Stimulated activated CD8-positive, alpha-beta memory T cell treated with anti-CD3 and anti-CD28 coated beads, Interleukin-15, amount 100 ng/mL, for 4 hours (primary cell): ENCODE measurements around the gene PJA1.

Experiments
- DNase-seq, 2 donors: peaks; one replicate each; pipeline ENCODE4 v3.0.0-alpha.2; 2020; ENCODE audit warnings: low read depth in 2 of 2

The PJA1 gene

DNA sequence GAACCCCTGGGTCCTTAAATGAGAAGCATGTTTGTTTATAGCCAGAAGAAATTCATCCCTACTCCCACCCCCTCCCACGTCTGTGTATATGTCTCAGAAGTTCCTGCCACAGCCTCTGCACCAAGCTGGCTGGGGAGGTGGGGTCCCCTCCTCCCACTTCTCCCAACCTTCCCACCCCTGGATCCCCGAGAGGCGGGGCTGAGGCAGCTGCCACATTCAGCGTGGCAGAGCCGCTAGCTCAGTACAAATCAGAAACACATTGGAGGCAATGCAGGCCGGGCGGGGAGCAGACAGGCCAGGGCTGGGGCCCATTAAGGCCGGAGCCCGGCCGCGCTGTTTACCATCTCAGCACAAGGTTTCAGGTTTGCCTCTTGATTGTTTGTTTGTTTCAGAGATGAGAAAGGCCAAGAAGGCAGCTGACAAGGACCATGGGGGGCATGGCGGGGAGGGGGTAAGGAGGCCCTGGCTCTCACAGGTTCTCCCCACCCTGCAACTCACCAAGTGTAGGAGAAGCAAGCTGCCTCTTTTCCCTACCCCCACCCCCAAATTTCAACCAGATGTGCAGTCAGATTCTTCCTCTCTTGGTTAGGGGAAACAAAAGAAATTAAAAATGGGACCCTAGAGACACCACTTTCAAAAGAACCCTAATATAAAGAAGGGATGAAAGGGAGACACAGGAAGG lies 22.3 kb downstream of the PJA1 start:
- no peak for DNase-seq

DNA sequence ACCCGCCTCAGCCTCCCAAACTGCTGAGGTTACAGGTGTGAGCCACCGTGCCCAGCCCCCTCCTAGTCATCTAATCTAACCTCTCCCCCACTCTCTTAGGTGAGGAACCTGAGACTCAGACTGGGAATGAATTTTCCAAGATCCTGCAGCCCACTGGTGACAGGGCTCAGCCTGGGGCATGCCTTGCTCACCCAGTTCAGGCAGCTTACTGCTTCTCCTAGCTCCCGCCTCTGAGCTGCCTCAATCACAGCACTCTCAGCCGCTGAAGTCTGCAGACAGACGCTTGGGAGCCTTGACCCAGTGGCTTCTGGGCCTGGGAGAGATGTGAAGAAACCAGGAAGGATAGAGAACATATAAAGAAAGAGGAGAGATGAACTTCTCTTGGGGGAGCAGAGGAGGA lies 24.4 kb downstream of the PJA1 start:
- no peak for DNase-seq

DNA sequence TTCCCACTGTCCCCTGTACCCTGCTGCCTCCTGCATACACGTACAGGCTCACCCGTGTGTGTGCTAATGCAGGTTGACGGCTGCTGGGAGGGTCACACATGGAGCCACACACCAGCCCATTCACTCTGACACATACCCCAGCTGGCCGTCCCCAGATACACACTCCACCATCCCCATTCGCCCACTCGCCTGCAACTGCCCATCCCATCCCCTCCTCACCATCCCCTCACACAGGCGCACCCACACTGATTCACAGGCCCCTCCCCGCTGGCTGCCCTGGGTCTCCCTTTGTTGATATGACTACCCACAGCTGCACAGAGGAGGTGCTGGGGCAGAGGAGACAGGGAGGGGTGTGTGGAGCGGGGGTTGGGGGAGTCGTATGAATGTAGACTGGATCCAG lies 25.7 kb downstream of the PJA1 start:
- no peak for DNase-seq

DNA sequence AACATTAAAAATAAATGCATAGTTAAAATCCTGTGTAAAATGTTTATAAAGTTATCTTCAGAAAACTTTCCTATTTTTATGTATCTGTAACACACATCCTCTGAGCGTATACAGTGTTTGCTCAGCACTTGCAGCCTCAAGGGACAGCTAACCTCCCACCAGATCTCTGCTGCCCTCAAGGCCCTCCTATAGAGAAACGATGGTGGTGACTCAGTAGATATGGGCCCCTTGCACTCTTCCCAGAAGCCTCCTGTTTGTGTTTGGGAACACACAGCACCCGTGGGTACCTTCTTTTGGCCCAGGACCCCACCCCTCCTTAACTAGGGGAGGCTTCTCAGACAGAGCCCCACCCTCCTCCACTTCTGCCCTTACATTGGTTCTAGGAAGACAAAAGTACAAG lies 26.7 kb downstream of the PJA1 start:
- DNase-seq = no peak

DNA sequence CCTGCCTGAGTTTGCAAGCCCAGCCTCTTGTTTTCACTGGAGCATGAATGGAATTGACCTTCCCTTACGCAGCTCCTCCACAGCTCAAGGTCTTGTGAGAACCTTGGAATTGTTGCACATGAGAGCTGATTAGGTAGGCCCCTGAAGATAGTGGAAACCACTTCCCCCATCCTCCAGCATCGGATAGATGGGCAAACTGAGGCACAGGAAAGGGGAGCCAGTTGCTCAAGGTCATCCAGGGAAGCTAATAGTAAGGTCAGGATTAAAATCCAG lies 27.2 kb downstream of the PJA1 start:
- DNase-seq = no peak

DNA sequence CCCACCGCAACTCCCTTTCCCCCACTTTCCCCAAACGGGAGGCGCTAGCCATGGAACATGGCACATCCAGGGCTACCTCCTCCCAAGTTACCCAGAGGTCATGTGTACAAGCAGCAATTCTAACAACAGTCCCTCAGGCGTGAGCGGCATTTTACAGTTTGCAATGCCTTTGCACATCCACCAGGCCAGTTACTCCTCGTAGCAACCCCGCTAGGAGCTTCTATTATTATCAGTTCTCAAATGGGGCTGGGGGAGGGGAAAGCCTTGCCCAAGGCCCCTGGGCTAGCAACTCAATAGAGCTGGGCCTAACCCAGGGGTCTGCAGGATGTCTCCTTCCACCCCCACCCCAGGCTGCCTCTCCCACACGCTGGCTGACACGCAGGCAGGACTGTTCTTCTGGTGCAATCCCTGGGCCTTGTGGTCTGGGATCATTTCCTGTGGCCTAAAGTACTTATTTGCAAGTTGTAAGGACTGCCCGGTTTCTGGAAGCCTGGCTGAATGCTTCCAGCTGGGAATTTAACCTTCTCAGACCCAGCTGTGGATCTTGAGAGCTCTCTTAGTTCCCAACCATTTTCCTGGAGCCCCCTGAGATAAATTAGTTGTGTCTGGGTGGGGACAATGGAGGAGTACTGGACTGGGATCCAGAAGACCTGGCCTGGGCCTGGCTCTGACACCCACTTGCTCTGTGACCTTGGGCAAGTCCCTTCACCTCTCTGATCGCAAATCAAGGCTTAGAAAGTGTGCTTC lies 27.7 kb downstream of the PJA1 start:
- no peak for DNase-seq

DNA sequence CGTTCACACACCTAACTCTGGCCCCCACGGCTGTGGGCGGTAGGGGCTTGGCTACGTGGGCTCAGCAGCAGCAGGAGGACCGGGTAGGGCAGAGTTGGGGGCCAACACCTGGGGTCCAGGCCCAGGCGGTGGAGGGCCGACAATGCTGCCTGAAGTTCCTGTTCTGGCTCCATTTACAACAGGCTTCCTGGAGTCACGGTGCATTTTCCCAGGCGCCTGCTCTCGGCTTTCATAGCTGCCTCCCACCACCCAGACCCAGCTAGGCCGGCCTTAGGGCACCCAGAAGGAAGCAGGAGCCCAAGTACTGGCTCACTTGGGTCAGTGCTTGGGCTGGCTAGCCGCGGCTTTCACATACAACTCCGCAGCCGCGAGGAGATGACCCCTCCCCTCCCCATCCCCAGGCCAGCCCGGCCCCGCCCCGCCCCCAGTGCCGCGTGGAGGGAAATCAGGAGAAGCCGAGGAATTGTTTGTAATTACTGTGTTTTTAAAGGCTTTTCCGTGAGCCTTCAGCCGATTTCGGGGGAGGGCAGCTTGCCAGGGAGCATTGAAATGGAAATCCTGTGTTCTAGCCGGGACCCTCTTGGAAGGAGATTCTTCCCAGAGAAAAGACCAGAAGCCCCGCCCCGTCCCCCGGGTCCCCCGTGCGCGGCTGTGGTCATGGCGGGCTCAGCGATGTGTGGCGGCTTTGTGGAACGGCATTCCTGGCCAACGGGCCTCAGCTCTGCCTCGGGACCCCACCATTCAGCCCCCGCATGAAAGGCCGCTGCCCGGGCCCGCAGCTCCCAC lies 28.5 kb downstream of the PJA1 start:
- no peak for DNase-seq

DNA sequence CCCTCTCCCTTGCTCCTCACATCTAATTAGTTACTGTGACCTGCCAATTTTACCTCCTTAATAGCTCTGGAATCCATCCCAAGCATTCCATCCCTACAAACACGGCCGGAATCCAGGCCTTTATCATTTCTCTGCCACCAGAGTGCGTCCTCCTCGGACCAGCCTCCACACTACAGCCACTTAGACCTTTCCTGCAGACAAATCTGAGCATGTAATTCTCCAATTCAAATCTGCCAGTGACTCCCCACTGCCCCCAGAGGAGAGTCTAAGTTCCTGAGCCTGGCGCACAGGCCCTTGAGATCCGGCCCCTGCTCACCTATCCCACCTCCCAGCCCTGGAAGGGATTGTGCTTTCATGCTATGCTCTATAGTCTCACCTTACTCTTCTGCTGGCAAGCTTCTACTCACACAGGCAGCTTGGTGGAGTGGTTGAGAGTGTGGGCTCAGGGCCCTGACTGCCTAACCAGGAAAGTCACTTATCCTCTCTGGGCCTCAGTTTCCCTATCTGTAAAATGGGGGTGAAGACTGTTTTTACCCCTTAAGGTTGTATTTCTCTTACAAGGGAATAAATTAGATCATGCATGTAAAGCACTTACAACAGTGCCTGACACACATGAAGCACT lies 31.2 kb downstream of the PJA1 start:
- no peak for DNase-seq

DNA sequence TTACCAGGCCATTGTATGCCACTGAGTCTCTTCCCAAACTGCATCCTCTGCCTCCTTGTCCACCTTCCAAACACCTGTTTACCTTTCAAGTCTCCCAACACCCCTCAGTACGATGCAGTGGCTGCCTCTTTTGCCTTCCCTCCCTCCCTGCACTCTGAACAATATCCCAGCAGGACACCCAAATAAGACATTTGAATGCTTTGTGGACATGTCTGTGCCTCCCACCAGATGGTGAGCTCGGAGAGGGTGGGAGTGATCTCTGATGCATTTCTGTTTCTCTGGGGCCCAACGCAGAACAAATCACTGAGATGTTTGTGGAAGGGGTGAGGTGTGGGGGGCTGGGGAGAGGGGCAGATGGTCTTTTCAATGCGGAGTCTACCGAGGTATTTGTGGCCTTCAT lies 33.4 kb downstream of the PJA1 start:
- no peak for DNase-seq

DNA sequence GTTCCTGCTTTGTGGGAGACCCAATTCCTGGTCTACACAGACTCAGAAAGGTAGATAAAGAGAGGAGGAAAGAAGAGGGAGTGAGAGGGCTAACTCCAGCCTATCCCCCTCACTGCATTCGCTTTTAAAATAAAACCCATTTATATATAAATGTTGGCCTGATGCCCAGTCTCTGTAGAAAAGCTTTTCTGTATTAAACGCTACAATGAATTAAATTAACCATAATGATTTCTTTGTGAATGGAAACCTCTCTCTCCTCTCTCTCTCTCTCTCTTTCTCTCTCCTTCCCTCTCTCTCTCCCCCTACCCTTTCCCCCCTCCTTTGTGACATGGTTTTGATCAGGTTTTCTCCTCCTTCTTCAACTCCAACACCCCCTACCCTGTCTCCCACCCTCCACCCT lies 34.8 kb downstream of the PJA1 start:
- DNase-seq = no peak

DNA sequence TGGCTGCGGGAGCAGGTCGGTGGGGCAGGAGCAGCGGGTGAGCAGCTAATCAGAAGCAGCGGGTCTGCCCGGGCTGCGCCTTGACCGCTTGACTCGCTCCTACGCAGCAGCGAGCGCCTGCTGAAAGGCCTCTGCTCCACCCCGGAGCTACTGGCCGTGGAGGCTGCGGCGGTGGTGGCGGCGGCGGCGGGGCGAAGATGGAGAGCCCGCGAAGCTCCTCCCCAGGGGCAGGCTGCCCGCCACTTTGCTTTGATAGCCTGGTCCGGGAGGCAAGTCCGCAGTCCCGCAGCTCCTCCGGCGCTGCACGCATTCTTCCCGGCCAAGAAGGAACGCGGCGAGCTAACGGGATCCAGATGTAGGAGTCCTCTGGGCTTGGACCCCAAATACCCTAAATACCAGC lies 36.7 kb downstream of the PJA1 start:
- DNase-seq = no peak

DNA sequence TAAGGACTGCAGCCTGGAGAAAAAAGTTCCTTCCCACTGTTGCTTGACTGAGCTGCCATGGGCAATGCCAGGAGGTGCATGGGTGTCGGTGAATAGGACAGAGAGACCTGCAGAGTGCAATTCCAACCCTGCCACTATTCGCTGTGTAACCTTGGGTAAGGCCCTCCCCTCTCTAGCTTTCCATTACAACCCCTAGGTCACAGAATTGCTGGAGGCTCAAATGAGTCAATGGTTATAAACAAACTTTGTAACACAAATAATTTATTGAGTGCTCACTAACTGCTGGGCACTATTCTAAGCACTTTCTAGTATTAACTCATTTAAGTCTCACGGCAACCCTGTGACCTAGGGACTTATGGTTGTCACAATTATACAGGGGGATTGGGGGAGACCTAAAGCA lies 37.8 kb downstream of the PJA1 start:
- DNase-seq = no peak

DNA sequence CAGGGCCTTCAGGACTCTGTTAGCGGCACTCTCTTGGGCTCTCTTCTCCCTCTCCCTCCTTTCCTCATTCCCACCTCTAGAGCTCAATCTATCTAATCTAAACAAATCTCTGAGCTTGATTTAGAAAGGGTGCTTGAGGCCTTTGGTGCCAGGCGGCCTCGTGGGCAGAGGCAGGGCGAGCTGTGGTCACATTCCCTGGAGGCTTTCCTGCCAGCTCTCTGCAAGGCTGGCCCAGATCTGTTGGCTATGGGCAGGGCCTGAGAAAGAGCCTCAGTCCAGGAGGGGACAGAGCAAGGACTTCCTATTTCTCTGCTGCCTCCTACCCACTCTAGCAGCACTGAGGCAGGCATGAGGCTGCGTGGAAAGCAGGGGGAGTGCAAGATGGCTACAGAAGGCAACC lies 38.6 kb downstream of the PJA1 start:
- no peak for DNase-seq

DNA sequence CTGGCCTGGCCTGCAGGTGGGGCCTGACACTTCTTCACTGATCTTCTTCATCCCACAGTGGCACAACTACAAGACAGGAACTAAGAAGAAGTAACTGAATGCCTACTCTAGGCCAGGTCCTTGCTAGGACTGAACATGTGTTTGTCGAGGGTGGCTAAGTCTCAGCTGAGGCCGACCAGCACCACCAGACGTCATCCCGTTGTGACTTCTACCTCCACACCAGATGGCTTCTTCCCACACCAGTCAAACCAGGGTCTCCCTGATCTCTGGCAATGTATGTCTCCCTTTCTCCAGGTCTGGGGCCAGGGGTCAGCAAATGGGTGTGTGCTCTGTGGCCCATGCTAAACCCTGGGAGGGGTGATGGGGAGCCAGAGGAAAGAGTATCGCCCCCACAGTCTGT lies 40.2 kb downstream of the PJA1 start:
- no peak for DNase-seq

DNA sequence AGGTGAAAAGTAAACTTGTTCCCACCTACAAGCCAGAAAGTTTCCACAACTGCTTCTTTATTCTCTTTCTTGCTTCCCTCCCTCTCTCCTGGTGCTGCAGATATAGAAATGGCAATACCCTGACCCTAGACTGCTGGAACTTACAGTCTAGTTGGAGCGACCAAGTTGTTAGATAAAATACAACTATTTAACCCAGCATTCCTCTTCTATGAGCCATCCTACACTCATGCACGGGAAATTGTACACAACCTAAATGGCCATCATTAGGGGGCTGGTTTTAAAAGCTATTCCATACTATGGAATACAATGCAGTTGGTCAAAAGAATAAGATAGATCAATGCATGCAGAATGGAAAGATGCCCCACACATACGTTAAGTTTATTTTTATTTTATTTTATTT lies 41.1 kb downstream of the PJA1 start:
- no peak for DNase-seq

DNA sequence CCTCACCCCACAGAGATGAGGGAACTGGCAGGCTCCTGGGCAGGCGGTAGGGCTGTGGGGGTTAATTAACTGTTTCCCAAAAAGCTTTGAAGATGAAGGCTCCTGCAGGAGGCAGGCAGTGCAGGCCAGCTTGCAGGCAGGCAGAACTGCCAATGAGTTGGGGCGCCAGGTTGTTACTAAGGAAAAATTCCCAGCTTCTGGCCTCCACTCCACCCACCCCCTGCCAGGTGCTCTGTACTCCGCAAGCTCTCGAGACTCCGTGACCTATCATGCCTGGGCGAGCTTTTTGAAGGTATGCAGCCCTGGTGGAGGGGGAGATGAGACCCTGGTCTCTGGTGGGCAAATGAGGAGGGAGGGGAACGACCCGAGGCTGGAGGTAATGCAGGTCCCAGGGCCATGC lies 41.8 kb downstream of the PJA1 start:
- no peak for DNase-seq

DNA sequence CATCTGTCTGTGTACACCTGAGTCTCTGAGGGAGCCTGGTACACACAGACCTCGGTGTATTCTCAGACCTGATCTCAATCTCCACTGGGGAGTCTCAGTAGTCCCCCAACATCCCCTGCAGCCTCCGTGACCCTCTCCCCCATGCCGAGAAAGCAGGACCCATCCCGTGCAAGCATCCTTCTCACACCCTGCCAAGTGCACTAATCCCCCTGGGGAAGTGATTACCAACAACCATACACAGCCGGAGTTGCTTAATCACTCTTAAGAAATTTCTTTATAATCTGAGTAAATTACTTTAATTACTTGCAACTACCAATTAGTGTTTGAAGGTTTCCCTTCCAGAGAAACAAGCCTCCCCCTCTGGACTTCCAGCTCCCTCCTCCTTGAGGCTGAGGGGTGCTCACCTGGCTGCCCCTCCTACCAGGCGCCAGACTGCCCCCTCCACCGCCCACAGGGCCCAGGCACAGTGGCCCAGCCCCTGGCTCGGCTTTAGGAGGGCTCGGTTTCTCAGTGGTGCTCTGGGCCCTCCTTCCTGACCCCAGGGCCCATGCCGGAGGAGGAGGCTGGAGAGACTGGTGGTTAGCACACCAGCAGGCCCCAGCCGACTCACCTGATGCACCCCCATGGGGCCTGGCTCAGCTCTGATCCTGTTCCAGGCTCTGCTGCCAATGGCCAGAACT lies 43.8 kb downstream of the PJA1 start:
- DNase-seq = no peak

DNA sequence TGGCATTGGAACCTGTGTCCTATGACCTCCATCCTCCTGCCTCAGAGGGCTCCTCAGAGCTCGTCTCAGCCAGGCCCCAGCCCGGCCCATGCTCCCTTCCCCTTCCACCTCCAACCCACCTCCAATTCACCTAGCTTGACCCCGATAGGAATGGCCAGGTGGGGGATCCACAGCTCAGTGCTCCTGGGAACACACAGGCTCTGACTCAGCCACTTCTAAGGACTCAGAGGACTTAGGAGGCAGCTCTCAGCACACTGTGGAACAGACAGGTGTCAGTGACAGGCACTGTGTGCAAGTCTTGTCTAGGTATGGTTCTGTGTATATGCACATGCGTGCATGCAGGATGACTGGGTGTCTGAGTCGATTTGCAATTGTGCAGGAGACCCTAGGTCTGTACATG lies 44.8 kb downstream of the PJA1 start:
- no peak for DNase-seq

DNA sequence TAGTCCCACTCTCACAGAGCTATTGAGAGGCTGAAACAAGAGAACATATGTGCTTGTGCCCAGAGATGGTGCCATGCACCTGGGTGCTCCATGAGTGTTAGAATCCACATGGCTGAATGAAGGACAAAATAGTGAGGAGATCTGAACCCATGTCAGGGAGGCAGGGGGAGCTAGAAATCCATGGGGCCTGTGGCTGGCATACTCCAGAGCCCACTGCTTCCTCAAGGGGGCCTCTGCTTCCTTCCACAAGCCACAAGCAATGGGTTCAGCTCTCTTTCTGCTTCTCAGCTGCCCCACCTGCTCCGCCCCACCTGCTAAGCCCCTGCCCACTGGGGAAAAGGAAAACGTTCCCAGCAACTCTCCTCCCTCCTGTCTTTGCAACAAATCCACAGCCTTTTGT lies 46.1 kb downstream of the PJA1 start:
- DNase-seq = no peak

DNA sequence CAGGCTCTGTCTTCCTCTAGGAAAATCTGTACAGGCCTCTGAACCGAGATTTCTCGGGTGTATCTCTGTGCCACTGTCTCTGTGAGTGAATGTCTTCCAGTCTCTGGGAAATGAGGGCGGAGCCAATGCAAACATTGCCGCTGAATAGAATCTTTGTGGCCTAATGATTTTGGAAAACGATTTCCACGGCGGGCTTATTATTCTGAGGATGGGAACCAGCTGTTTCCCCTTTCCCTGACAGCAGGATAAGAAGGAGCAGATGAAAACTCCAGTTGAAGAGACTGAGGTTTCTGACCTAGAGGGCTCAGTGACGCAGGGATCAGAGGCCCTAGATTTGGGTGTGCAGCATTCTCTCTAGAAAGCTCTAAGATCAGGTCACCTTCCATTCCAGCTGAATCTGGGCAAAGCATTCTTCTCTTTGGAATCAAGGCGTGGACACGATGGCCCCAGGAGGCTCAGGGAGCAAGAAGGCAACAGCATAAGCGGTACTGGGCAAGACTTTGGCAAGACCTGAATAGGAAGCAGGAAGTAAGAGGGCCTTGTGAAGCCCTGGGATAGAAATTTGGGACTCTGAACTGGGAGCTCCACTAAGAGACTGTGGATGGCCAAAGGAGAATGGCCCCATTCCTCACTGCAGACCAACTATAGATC lies 47.3 kb downstream of the PJA1 start:
- DNase-seq = no peak

DNA sequence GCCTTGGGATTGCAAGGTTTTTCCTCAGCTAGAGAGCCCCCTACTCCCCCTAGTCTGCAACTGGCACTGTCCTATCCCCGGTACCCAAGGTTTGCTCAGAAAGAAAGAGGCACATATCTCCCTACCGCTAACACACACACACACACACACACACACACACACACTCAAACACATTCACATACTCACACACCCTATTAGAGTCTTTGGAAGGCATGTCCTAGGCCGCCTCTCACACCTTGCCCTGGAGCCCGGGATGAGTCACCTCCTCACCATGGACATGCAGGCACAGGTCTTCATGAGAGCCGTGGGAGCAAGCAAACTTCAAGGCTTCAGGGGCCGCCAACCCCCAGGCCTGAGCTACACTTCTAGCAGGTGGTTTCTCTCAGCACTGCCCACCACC lies 49.2 kb downstream of the PJA1 start:
- DNase-seq = no peak

DNA sequence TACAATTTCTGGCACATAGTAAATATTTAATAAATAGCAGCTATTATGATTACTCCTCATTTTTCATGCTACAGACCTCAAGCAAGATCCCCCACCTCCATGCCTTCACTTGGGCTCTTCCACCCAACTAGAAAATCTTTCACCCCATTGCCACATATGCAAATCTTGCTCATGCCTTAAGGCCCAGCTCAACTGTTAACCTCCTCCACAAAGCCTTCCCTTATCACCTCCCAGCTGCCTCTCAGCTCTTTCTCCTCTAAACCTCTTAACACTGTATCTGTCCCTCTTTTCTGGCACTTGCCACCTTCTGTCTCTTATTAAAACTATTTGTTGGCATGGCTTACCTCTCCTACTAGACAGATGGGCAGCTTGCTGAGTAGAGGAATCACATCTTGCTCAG lies 51.5 kb downstream of the PJA1 start:
- no peak for DNase-seq
